DND-41 (cell line): ENCODE results near the gene UBTD1.
A peak's percentile ranks its signal among the peaks of the same experiment; 100 is the strongest.

Source experiments
- ATAC-seq: fragments of 200-7000 bp; cut with Tn5 transposase; 3 replicates; pipeline ENCODE4 v1.9.1; 2021; ENCODE audit warnings: low read depth; ENCODE audit not compliant: insufficient read depth
- DNase-seq: peaks from one replicate; pipeline ENCODE4 v3.0.0-alpha.2; 2020
- H2AFZ ChIP-seq: 2 replicates; pipeline ENCODE4 v1.6.0; 2012; ENCODE audit warnings: low read depth, low read length
- H3K27ac ChIP-seq: 2 replicates; pipeline ENCODE4 v1.5.1; 2012; ENCODE audit warnings: low read length, inconsistent platforms
- H3K27me3 ChIP-seq: fragments of 200-600 bp; sonication (generic); 2 replicates; pipeline ENCODE4 v1.6.0; 2012; ENCODE audit warnings: low read length, mild to moderate bottlenecking, inconsistent platforms; ENCODE audit not compliant: insufficient read depth, poor library complexity
- H3K36me3 ChIP-seq: 2 replicates; pipeline ENCODE4 v1.5.1; 2012; ENCODE audit warnings: low read length, inconsistent platforms; ENCODE audit not compliant: insufficient read depth
- H3K4me1 ChIP-seq: 2 replicates; pipeline ENCODE4 v1.5.1; 2012; ENCODE audit warnings: mild to moderate bottlenecking, low read length; ENCODE audit not compliant: insufficient read depth
- H3K4me2 ChIP-seq: 2 replicates; pipeline ENCODE4 v1.6.0; 2012; ENCODE audit warnings: mild to moderate bottlenecking, moderate library complexity, low read length, inconsistent platforms; ENCODE audit not compliant: insufficient read depth
- H3K4me3 ChIP-seq, 2 experiments: fragments of 200-600 bp in 1 of 2; shearing (Covaris generic) in 1 of 2; 2 replicates each; pipeline ENCODE4 v1.5.1; 2012 to 2016; ENCODE audit warnings: inconsistent platforms in 2 of 2, low read length in 2 of 2, mild to moderate bottlenecking in 2 of 2, low read depth in 1 of 2, moderate library complexity in 1 of 2
- H3K79me2 ChIP-seq: 2 replicates; pipeline ENCODE4 v1.6.0; 2012; ENCODE audit warnings: low read length, inconsistent platforms; ENCODE audit not compliant: insufficient read depth
- H3K9ac ChIP-seq: 2 replicates; pipeline ENCODE4 v1.6.0; 2012; ENCODE audit warnings: low read depth, mild to moderate bottlenecking, inconsistent platforms, low read length, moderate library complexity
- H3K9me3 ChIP-seq: 2 replicates; pipeline ENCODE4 v1.5.1; 2012; ENCODE audit warnings: low read length, moderate library complexity, mild to moderate bottlenecking, inconsistent platforms; ENCODE audit not compliant: insufficient read depth, severe bottlenecking
- H4K20me1 ChIP-seq: 2 replicates; pipeline ENCODE4 v1.6.0; 2012; ENCODE audit warnings: low read length; ENCODE audit not compliant: insufficient read depth
- EZH2 ChIP-seq: IDR thresholded peaks from 3 replicates; pipeline ENCODE4 v1.6.1; 2012; ENCODE audit warnings: borderline replicate concordance, low read depth, mild to moderate bottlenecking, moderate library complexity, low read length, inconsistent platforms; ENCODE audit not compliant: severe bottlenecking
- TF ChIP-seq, protein P1 (sequence below): IDR thresholded peaks from 2 replicates; pipeline ENCODE4 v1.5.1; 2012; ENCODE audit warnings: borderline replicate concordance, low read length, moderate library complexity, mild to moderate bottlenecking; ENCODE audit not compliant: poor library complexity, severe bottlenecking; ENCODE audit errors: extremely low read depth

Gene UBTD1

DNA sequence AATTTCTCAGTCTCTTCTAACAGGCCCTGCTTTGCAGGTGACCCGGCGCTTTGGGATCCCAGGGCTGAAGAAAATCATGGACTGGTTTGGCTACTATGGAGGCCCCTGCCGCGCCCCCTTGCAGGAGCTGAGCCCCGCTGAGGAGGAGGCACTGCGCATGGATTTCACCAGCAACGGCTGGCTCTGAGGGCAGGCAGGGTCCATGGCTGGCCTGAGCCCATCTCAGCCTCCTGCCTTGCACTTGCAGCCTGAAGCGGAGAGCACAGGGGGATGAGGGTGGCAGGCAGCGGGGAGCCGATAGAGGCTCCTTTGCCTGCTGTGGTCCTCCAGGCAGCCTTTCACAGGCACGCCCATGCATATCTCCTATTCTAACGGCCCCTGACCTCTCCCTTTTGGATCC is 112.7 kb downstream of the UBTD1 start:
- Histone ChIP-seq H3K4me2 (no peak overlapping the region), H3K79me2 (no peaks in the 10 kb centered on the region), H3K4me3 (no peak overlapping the region), H3K9ac (no peak overlapping the region), H4K20me1 (no peaks in the 10 kb centered on the region), H3K4me1 (no peaks in the 10 kb centered on the region), H3K9me3 (no peaks in the 10 kb centered on the region), H2AFZ (no peak overlapping the region), H3K27ac (no peak overlapping the region), H3K36me3 (no peaks in the 10 kb centered on the region), H3K27me3 (peaks cover 6% of the 10 kb centered on the region)
- ATAC-seq (no peak), DNase-seq (no peak)
- TF ChIP-seq, protein P1, sequence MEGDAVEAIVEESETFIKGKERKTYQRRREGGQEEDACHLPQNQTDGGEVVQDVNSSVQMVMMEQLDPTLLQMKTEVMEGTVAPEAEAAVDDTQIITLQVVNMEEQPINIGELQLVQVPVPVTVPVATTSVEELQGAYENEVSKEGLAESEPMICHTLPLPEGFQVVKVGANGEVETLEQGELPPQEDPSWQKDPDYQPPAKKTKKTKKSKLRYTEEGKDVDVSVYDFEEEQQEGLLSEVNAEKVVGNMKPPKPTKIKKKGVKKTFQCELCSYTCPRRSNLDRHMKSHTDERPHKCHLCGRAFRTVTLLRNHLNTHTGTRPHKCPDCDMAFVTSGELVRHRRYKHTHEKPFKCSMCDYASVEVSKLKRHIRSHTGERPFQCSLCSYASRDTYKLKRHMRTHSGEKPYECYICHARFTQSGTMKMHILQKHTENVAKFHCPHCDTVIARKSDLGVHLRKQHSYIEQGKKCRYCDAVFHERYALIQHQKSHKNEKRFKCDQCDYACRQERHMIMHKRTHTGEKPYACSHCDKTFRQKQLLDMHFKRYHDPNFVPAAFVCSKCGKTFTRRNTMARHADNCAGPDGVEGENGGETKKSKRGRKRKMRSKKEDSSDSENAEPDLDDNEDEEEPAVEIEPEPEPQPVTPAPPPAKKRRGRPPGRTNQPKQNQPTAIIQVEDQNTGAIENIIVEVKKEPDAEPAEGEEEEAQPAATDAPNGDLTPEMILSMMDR: no peak
- TF ChIP-seq EZH2: no peak

DNA sequence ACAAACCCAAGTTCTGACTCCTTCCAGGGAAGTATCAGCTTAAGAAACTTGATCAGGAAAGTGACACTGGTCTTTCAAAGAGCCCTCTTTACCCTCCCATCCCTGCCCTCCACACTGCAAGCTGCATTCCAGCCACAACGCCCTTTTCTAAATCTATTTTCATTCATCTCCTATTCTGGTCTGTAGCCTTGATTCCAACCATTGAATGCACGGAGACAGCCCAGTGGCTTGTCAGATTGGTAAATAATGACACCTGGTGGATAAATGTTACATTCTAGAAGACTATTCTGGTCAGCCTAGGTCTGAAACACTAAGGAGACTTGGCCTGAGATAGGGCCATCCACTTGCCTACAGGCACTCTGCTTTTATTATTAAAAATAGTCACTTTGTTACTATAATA is 113.7 kb downstream of the UBTD1 start:
- ATAC-seq: peak; percentile 49; the same call in 1 of the 3 replicates
- Histone ChIP-seq H2AFZ (no peak overlapping the region), H3K4me1 (no peaks in the 10 kb centered on the region), H3K9me3 (no peaks in the 10 kb centered on the region), H4K20me1 (no peaks in the 10 kb centered on the region), H3K79me2 (no peaks in the 10 kb centered on the region), H3K9ac (no peak overlapping the region), H3K4me2 (no peak overlapping the region), H3K27me3 (peaks cover 6% of the 10 kb centered on the region), H3K36me3 (no peaks in the 10 kb centered on the region), H3K4me3 (no peak overlapping the region), H3K27ac (no peak overlapping the region)
- no peak for TF ChIP-seq EZH2
- TF ChIP-seq, protein P1: peak; percentile 40
- DNase-seq: no peak

DNA sequence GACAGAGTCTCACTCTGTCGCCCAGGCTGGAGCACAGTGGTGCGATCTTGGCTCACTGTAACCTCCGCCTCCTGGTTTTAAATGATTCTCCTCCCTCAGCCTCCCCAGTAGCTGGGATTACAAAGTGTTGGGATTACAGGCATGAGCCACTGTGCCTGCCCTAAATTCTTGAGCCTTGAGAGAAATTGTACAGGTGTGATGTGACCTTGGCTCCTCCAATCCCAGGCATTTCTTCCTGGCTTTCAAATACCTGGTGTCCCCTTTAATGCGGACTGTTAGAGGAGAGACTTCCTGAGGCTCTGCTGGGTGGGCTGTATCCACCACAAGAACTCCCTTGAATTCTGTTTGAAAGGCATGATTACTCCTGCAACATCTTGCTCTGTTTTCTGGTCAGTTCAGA is 119.6 kb downstream of the UBTD1 start:
- Histone ChIP-seq H3K36me3 (no peaks in the 10 kb centered on the region), H3K4me2 (no peak overlapping the region), H3K27me3 (peaks cover 3% of the 10 kb centered on the region), H3K79me2 (no peaks in the 10 kb centered on the region), H3K4me1 (no peaks in the 10 kb centered on the region), H3K4me3 (no peak overlapping the region), H3K9me3 (no peaks in the 10 kb centered on the region), H4K20me1 (no peaks in the 10 kb centered on the region), H2AFZ (no peak overlapping the region), H3K9ac (no peak overlapping the region), H3K27ac (no peak overlapping the region)
- TF ChIP-seq, protein P1: no peak
- no peak for TF ChIP-seq EZH2
- no peak for ATAC-seq
- no peak for DNase-seq

DNA sequence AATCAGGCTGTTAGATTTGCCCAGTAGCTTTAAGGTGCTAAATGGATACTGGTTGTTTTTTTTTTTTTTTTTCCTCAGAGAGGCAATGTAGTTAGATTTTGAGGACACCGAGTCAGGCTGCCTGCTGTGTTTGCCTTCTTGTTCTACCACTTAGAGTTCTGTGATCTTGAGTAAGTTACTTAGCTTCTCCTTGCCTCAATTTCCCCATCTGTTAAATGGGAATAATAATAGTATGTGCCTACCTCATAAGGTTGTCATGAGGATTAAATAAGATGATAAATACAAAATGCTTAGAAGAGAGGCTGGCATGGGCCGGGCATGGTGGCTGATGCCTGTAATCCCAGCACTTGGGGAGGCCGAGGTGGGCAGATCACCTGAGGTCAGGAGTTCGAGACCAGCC is 120.0 kb downstream of the UBTD1 start:
- Histone ChIP-seq H3K9me3 (no peaks in the 10 kb centered on the region), H3K36me3 (no peaks in the 10 kb centered on the region), H3K4me1 (no peaks in the 10 kb centered on the region), H3K4me2 (no peak overlapping the region), H3K9ac (no peak overlapping the region), H3K27ac (no peak overlapping the region), H3K4me3 (no peak overlapping the region), H2AFZ (no peak overlapping the region), H3K27me3 (peaks cover 3% of the 10 kb centered on the region), H4K20me1 (no peaks in the 10 kb centered on the region), H3K79me2 (no peaks in the 10 kb centered on the region)
- no peak for ATAC-seq
- TF ChIP-seq, protein P1: no peak
- TF ChIP-seq EZH2: no peak
- no peak for DNase-seq
